Osteoblast (primary cell): Measurements from ENCODE around the gene ZNF691. TPM values are rescaled to one million over a fixed set of nuclear protein-coding genes. Genes with fewer than 3 reads are reported as not detected.
"Not testable (repeated sequence)": the region's sequence is repeated elsewhere in the genome, so short reads cannot be mapped to it uniquely, and the experiment has no call there.

Experiments
- DNase-seq: peaks from one replicate; pipeline ENCODE4 v3.0.0; 2011; ENCODE audit warnings: low spot score, mixed read lengths; ENCODE audit not compliant: insufficient read length; ENCODE audit errors: missing footprints
- H2AFZ ChIP-seq: 2 replicates; pipeline ENCODE4 v1.6.0; 2011; ENCODE audit warnings: mild to moderate bottlenecking, low read length
- H3K27ac ChIP-seq: 2 replicates; pipeline ENCODE4 v1.5.1; 2011; ENCODE audit warnings: mild to moderate bottlenecking, low read depth, low read length, moderate library complexity
- H3K27me3 ChIP-seq: 2 replicates; pipeline ENCODE4 v1.6.0; 2012; ENCODE audit warnings: mild to moderate bottlenecking, control low read depth, inconsistent platforms, low read length, moderate library complexity; ENCODE audit not compliant: insufficient read depth
- H3K36me3 ChIP-seq: 2 replicates; pipeline ENCODE4 v1.5.1; 2011; ENCODE audit warnings: mild to moderate bottlenecking, low read length, control low read depth, moderate library complexity; ENCODE audit not compliant: insufficient read depth
- H3K4me1 ChIP-seq: 2 replicates; pipeline ENCODE4 v1.5.1; 2011; ENCODE audit warnings: mild to moderate bottlenecking, low read length, control low read depth, moderate library complexity; ENCODE audit not compliant: insufficient read depth
- H3K4me2 ChIP-seq: 2 replicates; pipeline ENCODE4 v1.6.0; 2011; ENCODE audit warnings: mild to moderate bottlenecking, low read length; ENCODE audit not compliant: insufficient read depth
- H3K4me3 ChIP-seq: fragments of 200-600 bp; sonication (generic); 3 replicates; pipeline ENCODE4 v1.5.1; 2012; ENCODE audit warnings: mild to moderate bottlenecking, low read length, inconsistent platforms; ENCODE audit not compliant: insufficient read depth
- H3K79me2 ChIP-seq: 2 replicates; pipeline ENCODE4 v1.6.0; 2012; ENCODE audit warnings: mild to moderate bottlenecking, low read length, control low read depth, inconsistent platforms; ENCODE audit not compliant: insufficient read depth
- H3K9me3 ChIP-seq: 2 replicates; pipeline ENCODE4 v1.5.1; 2011; ENCODE audit warnings: low read depth, low read length, control low read depth
- H4K20me1 ChIP-seq: 2 replicates; pipeline ENCODE4 v1.6.0; 2012; ENCODE audit warnings: mild to moderate bottlenecking, low read length, control low read depth; ENCODE audit not compliant: insufficient read depth
- CTCF ChIP-seq: IDR thresholded peaks from 2 replicates; pipeline ENCODE4 v1.5.1; 2011; ENCODE audit warnings: mild to moderate bottlenecking, low read depth, low read length, moderate library complexity; ENCODE audit errors: extremely low read depth
- total RNA-seq: library from RNA; depleted of rRNA; stranded (reverse); fragments of >200 nt; gene quantifications from 2 replicates; pipeline ENCODE4 v1.2.3, GENCODE V29; 2012

Gene ZNF691
- total RNA-seq, 1 donor = 5.4 TPM

- DNase-seq = no peak
- no peak overlapping the region for H3K4me2 ChIP-seq
- no peaks in the 10 kb centered on the region for H3K36me3 ChIP-seq
These were observed 42.9 kb downstream of the ZNF691 start for GRCh38 chr1:42889264-42889663.

DNA sequence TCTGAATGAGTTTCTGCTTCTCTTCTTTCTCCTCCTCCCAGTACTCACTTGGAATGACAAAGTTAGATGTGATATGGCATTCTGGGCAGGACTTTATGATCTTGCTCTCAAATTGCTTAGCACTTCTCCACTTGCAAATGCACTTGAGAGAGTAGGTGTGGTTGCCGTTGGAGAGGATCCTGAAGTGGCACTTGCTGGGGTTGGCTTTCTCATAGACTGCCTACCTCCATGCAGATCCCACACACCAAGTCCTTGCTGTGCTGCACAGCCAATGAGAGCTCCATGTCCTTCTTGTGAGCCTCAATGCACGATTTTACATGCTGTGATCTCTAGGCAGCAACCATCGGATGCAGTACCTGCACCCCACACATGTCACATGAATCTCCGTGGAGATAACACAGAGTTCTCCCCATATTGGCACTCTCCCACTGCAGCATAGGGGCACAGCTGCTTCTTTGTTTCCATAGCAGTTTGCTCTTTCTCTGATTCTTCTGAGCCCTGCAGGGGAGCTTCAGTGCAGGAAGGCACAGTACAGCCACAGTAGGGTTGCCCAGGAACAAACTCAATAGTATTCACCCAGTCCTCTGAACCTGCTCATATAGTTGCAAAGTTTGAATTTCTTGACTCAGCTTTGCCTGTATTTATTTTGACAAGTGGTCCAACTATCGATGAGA is 45.2 kb downstream of the ZNF691 start:
- no peaks in the 10 kb centered on the region for H3K9me3 ChIP-seq

More at GRCh38 chr1:42889264-42889663, 42.9 kb downstream of the ZNF691 start:
- H3K79me2 ChIP-seq = no peaks in the 10 kb centered on the region
- no peak overlapping the region for H2AFZ ChIP-seq
- H3K27ac ChIP-seq = no peak overlapping the region
- TF ChIP-seq CTCF = no peak
- no peaks in the 10 kb centered on the region for H4K20me1 ChIP-seq
- H3K27me3 ChIP-seq = no peaks in the 10 kb centered on the region
- no peaks in the 10 kb centered on the region for H3K4me1 ChIP-seq
- H3K4me3 ChIP-seq = no peak overlapping the region
- H3K9me3 ChIP-seq = no peaks in the 10 kb centered on the region

DNA sequence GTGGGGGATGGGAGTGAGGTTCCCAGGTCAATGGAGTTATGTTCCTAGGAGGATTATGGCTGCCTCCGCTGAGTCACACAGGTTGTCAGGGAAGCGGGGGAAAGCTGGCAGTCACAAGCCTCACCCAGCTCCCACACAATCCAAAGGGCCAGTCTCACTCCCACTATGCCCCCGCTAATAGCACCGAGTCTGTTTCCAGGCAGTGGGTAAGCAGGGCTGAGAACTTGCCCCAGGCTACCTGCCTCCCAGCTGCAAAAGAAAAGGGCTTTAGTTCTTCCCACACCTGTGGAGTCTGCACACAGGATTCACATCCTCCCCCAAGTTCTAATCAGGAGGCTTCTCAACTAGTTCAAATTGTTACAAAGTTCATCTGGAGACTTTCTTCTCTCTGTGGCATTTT is 53.5 kb downstream of the ZNF691 start:
- H4K20me1 ChIP-seq, H3K9me3 ChIP-seq, DNase-seq, H3K27ac ChIP-seq, H3K4me3 ChIP-seq, H3K27me3 ChIP-seq, H3K4me2 ChIP-seq, H2AFZ ChIP-seq, H3K36me3 ChIP-seq, H3K4me1 ChIP-seq, H3K79me2 ChIP-seq: not testable (repeated sequence)

More for the DNA sequence above, 45.2 kb downstream of the ZNF691 start:
- Histone ChIP-seq H3K4me2 (no peak overlapping the region), H3K4me3 (no peak overlapping the region), H3K27me3 (no peaks in the 10 kb centered on the region), H2AFZ (no peak overlapping the region), H3K4me1 (no peaks in the 10 kb centered on the region), H3K36me3 (no peaks in the 10 kb centered on the region), H3K27ac (no peak overlapping the region), H3K79me2 (no peaks in the 10 kb centered on the region), H4K20me1 (no peaks in the 10 kb centered on the region)
- no peak for DNase-seq
- no peak for TF ChIP-seq CTCF

Other genes with a start within 250 kb of the ZNF691 start
- gene PPIH, start 188.2 kb upstream of the ZNF691 start, total RNA-seq = 17.4 and 18.3 TPM in 2 replicates
- 481 and 491 TPM in 2 replicates for gene YBX1, start 164.2 kb upstream of the ZNF691 start, total RNA-seq
- not detected in 2 replicates for gene CLDN19, start 106.4 kb upstream of the ZNF691 start, total RNA-seq
- 209 and 213 TPM in 2 replicates for gene P3H1, start 79.6 kb upstream of the ZNF691 start, total RNA-seq
- gene C1orf50, start 79.4 kb upstream of the ZNF691 start, total RNA-seq = 4.7 and 5.9 TPM in 2 replicates
- gene TMEM269, start 61.6 kb upstream of the ZNF691 start, total RNA-seq = under 0.01 TPM in 2 replicates
- 21.7 and 29.2 TPM in 2 replicates for gene ERMAP, start 29.5 kb upstream of the ZNF691 start, total RNA-seq
- 17.0 and 20.0 TPM in 2 replicates for gene SVBP, start 29.2 kb upstream of the ZNF691 start, total RNA-seq
- 28.3 and 43.4 TPM in 2 replicates for gene SLC2A1, start 112.3 kb downstream of the ZNF691 start, total RNA-seq